IMR-90 (cell line): ENCODE results near the gene ARHGAP15. TPM values are rescaled to one million over a fixed set of nuclear protein-coding genes. Genes with fewer than 3 reads are reported as not detected.

Experiments used
- ATAC-seq: fragments of 200-7000 bp; cut with Tn5 transposase; 2 replicates; pipeline ENCODE4 v1.9.1; 2020; ENCODE audit warnings: low read depth, mild to moderate bottlenecking, moderate library complexity
- BruUV-seq: library from RNA; stranded (reverse); fragments of 400-500 nt; replicated peaks from 2 replicates; lab custom pipeline; 2021; lab: Mats Ljungman, UMichigan
- CTCF ChIA-PET: fragments of 300-600 bp; formaldehyde crosslinking; extraction: SDS; loops from one replicate; lab custom pipeline; 2021; ENCODE audit warnings: antibody characterized with exemption; lab: Yijun Ruan, JAX
- POLR2A ChIA-PET: fragments of 300-600 bp; sonication (Branson Sonifier 250); formaldehyde crosslinking; loops from one replicate; lab custom pipeline; 2022; ENCODE audit warnings: antibody characterized with exemption; ENCODE audit not compliant: unreplicated experiment; lab: Charles Lee
- DNase-seq: peaks from one replicate; pipeline ENCODE4 v3.0.0; 2013
- H2AFZ ChIP-seq: replicated peaks from 2 replicates; pipeline ENCODE3; 2013; ENCODE audit warnings: low read length, mild to moderate bottlenecking; ENCODE audit not compliant: poor library complexity
- H2AK5ac ChIP-seq: 2 replicates; pipeline ENCODE4 v1.6.1; 2013; ENCODE audit warnings: low read depth, low read length, inconsistent platforms
- H2AK9ac ChIP-seq: replicated peaks from 2 replicates; pipeline ENCODE3; 2013; ENCODE audit warnings: mild to moderate bottlenecking, low read depth, low read length, moderate library complexity; ENCODE audit not compliant: poor library complexity
- H2BK120ac ChIP-seq: 2 replicates; pipeline ENCODE4 v1.6.1; 2013; ENCODE audit warnings: low read depth, low read length, inconsistent platforms
- H2BK15ac ChIP-seq: 3 replicates; pipeline ENCODE4 v1.6.1; 2013; ENCODE audit warnings: low read depth, low read length, inconsistent platforms
- H2BK20ac ChIP-seq: 2 replicates; pipeline ENCODE4 v1.6.1; 2013; ENCODE audit warnings: low read depth, mild to moderate bottlenecking, inconsistent platforms, low read length, moderate library complexity
- H2BK5ac ChIP-seq: 2 replicates; pipeline ENCODE4 v1.6.1; 2013; ENCODE audit warnings: mild to moderate bottlenecking, low read depth, low read length, inconsistent platforms; ENCODE audit not compliant: poor library complexity, severe bottlenecking
- H3K14ac ChIP-seq: replicated peaks from 2 replicates; pipeline ENCODE4 v1.6.1; 2013; ENCODE audit warnings: low read depth, low read length, inconsistent platforms
- H3K18ac ChIP-seq: 2 replicates; pipeline ENCODE4 v1.6.1; 2013; ENCODE audit warnings: low read depth, low read length, control low read depth
- H3K23ac ChIP-seq: 2 replicates; pipeline ENCODE4 v1.6.1; 2013; ENCODE audit warnings: low read depth, low read length, inconsistent platforms
- H3K27ac ChIP-seq: 2 replicates; pipeline ENCODE4 v1.5.1; 2013; ENCODE audit warnings: mild to moderate bottlenecking, control low read depth, low read length; ENCODE audit not compliant: insufficient read depth
- H3K27me3 ChIP-seq: 2 replicates; pipeline ENCODE4 v1.6.1; 2013; ENCODE audit warnings: low read length; ENCODE audit not compliant: control insufficient read depth, insufficient read depth
- H3K36me3 ChIP-seq: 2 replicates; pipeline ENCODE4 v1.6.1; 2013; ENCODE audit warnings: low read length, mixed read lengths; ENCODE audit not compliant: control insufficient read depth, insufficient read depth
- H3K4ac ChIP-seq: 2 replicates; pipeline ENCODE4 v1.6.1; 2013; ENCODE audit warnings: low read depth, low read length, inconsistent platforms
- H3K4me1 ChIP-seq: 2 replicates; pipeline ENCODE4 v1.6.1; 2013; ENCODE audit warnings: low read length, mixed read lengths; ENCODE audit not compliant: control insufficient read depth, insufficient read depth
- H3K4me2 ChIP-seq: 2 replicates; pipeline ENCODE4 v1.6.1; 2013; ENCODE audit warnings: low read depth, mild to moderate bottlenecking, control low read depth, low read length, moderate library complexity
- H3K4me3 ChIP-seq: 2 replicates; pipeline ENCODE4 v1.5.1; 2013; ENCODE audit warnings: low read depth, mild to moderate bottlenecking, control low read depth, low read length, moderate library complexity; ENCODE audit not compliant: insufficient read depth
- H3K56ac ChIP-seq: 2 replicates; pipeline ENCODE4 v1.6.1; 2013; ENCODE audit warnings: low read length, inconsistent platforms; ENCODE audit not compliant: insufficient read depth; ENCODE audit errors: extremely low read depth
- H3K79me1 ChIP-seq, 2 experiments: 2 replicates each; pipeline ENCODE4 v1.6.1; 2013; ENCODE audit warnings: low read length in 2 of 2, inconsistent platforms in 1 of 2, low read depth in 1 of 2
- H3K9ac ChIP-seq: 2 replicates; pipeline ENCODE4 v1.6.1; 2013; ENCODE audit warnings: low read depth, low read length, control low read depth
- H3K9me1 ChIP-seq: 2 replicates; pipeline ENCODE4 v1.6.1; 2013; ENCODE audit warnings: low read length, inconsistent platforms; ENCODE audit not compliant: insufficient read depth
- H3K9me3 ChIP-seq: 2 replicates; pipeline ENCODE4 v1.6.1; 2013; ENCODE audit warnings: low read length; ENCODE audit not compliant: control insufficient read depth, insufficient read depth
- H4K20me1 ChIP-seq: 2 replicates; pipeline ENCODE4 v1.6.1; 2013; ENCODE audit warnings: low read length, inconsistent platforms; ENCODE audit not compliant: insufficient read depth
- H4K5ac ChIP-seq: 2 replicates; pipeline ENCODE4 v1.6.1; 2013; ENCODE audit warnings: mild to moderate bottlenecking, low read depth, low read length, control low read depth
- H4K8ac ChIP-seq, 2 experiments: 2 replicates each; pipeline ENCODE4 v1.6.1; 2013; ENCODE audit warnings: low read depth in 2 of 2, low read length in 2 of 2, control low read depth in 1 of 2, inconsistent platforms in 1 of 2
- H4K91ac ChIP-seq: 2 replicates; pipeline ENCODE4 v1.6.1; 2013; ENCODE audit warnings: low read depth, low read length, inconsistent platforms; ENCODE audit not compliant: insufficient read depth
- BHLHE40 ChIP-seq: fragments of 150-350 bp; IDR thresholded peaks from 2 replicates; pipeline ENCODE4 v1.6.1; 2016; ENCODE audit warnings: mild to moderate bottlenecking, low read depth, low read length
- CEBPB ChIP-seq: IDR thresholded peaks from 2 replicates; pipeline ENCODE4 v1.6.1; 2012; ENCODE audit warnings: low read depth, low read length, improper control_type of control experiment
- CHD1 ChIP-seq: IDR thresholded peaks from 2 replicates; pipeline ENCODE4 v1.6.1; 2012; ENCODE audit warnings: low read depth, low read length, improper control_type of control experiment
- FOS ChIP-seq: fragments of 150-350 bp; IDR thresholded peaks from 2 replicates; pipeline ENCODE4 v1.6.1; 2016; ENCODE audit warnings: low read depth, low read length
- MAFK ChIP-seq: IDR thresholded peaks from 2 replicates; pipeline ENCODE4 v1.6.1; 2012; ENCODE audit warnings: low read depth, low read length, improper control_type of control experiment
- MAZ ChIP-seq: IDR thresholded peaks from 2 replicates; pipeline ENCODE4 v1.6.1; 2012; ENCODE audit warnings: low read depth, mild to moderate bottlenecking, low read length, improper control_type of control experiment, moderate library complexity, borderline replicate concordance
- MXI1 ChIP-seq: IDR thresholded peaks from 2 replicates; pipeline ENCODE4 v1.6.1; 2012; ENCODE audit warnings: low read depth, mild to moderate bottlenecking, low read length, moderate library complexity, borderline replicate concordance
- NFE2L2 ChIP-seq: fragments of 150-350 bp; IDR thresholded peaks from 2 replicates; pipeline ENCODE4 v1.6.1; 2016; ENCODE audit warnings: low read depth, mild to moderate bottlenecking, low read length
- POLR2A ChIP-seq: IDR thresholded peaks from 2 replicates; pipeline ENCODE4 v1.6.1; 2012; ENCODE audit warnings: mild to moderate bottlenecking, low read depth, low read length
- RAD21 ChIP-seq: IDR thresholded peaks from 2 replicates; pipeline ENCODE4 v1.6.1; 2012; ENCODE audit warnings: low read length, improper control_type of control experiment
- RCOR1 ChIP-seq: IDR thresholded peaks from 2 replicates; pipeline ENCODE4 v1.6.1; 2012; ENCODE audit warnings: mild to moderate bottlenecking, low read length, improper control_type of control experiment; ENCODE audit not compliant: insufficient replicate concordance
- RFX5 ChIP-seq: IDR thresholded peaks from 2 replicates; pipeline ENCODE4 v1.8.0; 2012; ENCODE audit warnings: low read depth, mild to moderate bottlenecking, low read length, moderate library complexity
- SMC3 ChIP-seq: fragments of 150-350 bp; IDR thresholded peaks from 2 replicates; pipeline ENCODE4 v1.6.1; 2016; ENCODE audit warnings: low read depth, mild to moderate bottlenecking, antibody characterized with exemption, low read length, moderate library complexity
- WGBS, 2 experiments: methylation state at CpG; one replicate each; pipeline versions ENCODE4 v1.1.5 to v1.1.7; 2013; ENCODE audit warnings: missing lambda C conversion rate in 2 of 2; ENCODE audit not compliant: insufficient read length in 1 of 2; ENCODE audit errors: extremely low coverage in 2 of 2; 5-methylcytosine and 5-hydroxymethylcytosine counted together
- dilution Hi-C: fragments of 300-500 bp; cut with HindIII; formaldehyde crosslinking; loops from one replicate; pipeline ENCODE4 v1.14.3; 2018; ENCODE audit warnings: low sequenced_read_pairs; ENCODE audit not compliant: unreplicated experiment
- in situ Hi-C: fragments of 300-500 bp; cut with MboI; formaldehyde crosslinking; loops from 3 replicates; pipeline ENCODE4 v1.14.3; 2019; ENCODE audit warnings: low sequenced_read_pairs, inconsistent platforms, mixed read lengths
- intact Hi-C: fragments of 100-400 bp; cut with micrococcal nuclease; formaldehyde crosslinking; loops from 2 replicates; pipeline ENCODE4 v1.10.0; 2022
- polyA plus RNA-seq, 3 experiments: library from polyadenylated mRNA; depleted of rRNA; stranded (reverse); fragments of >200 nt; gene quantifications; 2 replicates each; pipeline ENCODE4 v1.2.3, GENCODE V29; 2012; ENCODE audit warnings: low replicate concordance in 1 of 3
- total RNA-seq: library from RNA; depleted of rRNA; stranded (reverse); fragments of >200 nt; gene quantifications from 2 replicates; pipeline ENCODE4 v1.2.3, GENCODE V29; 2012
- TF ChIP-seq, protein P1 (sequence below): fragments of 150-350 bp; IDR thresholded peaks from 2 replicates; pipeline ENCODE4 v1.6.1; 2017; ENCODE audit warnings: mild to moderate bottlenecking, antibody characterized with exemption, low read length, low read depth
- TF ChIP-seq, protein P2 (sequence below): conservative IDR thresholded peaks from 2 replicates; pipeline ENCODE4 v1.5.1; 2012; ENCODE audit warnings: mild to moderate bottlenecking, low read depth, low read length, improper control_type of control experiment
- TF ChIP-seq, protein P3 (sequence below): fragments of 150-350 bp; IDR thresholded peaks from 2 replicates; pipeline ENCODE4 v1.6.1; 2016; ENCODE audit warnings: low read depth, mild to moderate bottlenecking, low read length, moderate library complexity, borderline replicate concordance

The ARHGAP15 gene
- total and polyA plus RNA-seq, 2 of the 4 experiments (the other 2 are of a cell fraction), result not detected

DNA sequence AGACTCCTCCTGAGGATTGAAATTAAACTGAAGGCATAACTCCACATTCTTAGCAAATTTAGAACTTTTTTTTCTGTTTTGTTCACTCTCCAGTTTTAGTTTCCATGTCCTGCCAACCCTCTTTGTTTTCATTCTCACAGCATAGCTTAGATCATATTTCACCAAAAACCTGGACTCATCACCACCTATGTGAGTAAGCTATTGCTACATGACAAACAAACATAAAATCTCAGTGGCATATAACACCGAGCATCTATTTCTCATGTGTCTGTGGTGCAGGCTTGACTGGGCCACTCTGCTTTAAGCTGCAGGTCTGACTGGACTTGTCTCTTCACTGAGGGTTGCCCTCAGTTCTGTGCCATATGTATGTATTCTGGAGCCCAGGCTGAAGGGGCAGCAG lies 385.2 kb downstream of the ARHGAP15 start:
- intact Hi-C loops (loop anchor here (5.0 kb wide), 3 partner anchors 288 to 818 kb away; a partner anchor contains a TSS), dilution Hi-C loops (no loop called here), in situ Hi-C loops (loop anchor here (25.0 kb wide), 1 partner anchor 998 kb away; the partner anchor contains the start of gene ZEB2)
- H3K9me1 ChIP-seq, result no peaks in the 10 kb centered on the region
- H3K14ac ChIP-seq, result no peak overlapping the region
- no peak overlapping the region for H2BK5ac ChIP-seq
- H3K4me1 ChIP-seq, result no peaks in the 10 kb centered on the region; the same call in 1 of the 2 replicates
- TF ChIP-seq CEBPB (no peak; the same call in 1 of the 2 replicates), RAD21 (no peak), NFE2L2 (no peak), CHD1 (no peak), BHLHE40 (no peak), MAZ (no peak), FOS (no peak), SMC3 (no peak), POLR2A (no peak), MXI1 (no peak), RFX5 (no peak), MAFK (no peak), RCOR1 (no peak)
- TF ChIP-seq, protein P1, sequence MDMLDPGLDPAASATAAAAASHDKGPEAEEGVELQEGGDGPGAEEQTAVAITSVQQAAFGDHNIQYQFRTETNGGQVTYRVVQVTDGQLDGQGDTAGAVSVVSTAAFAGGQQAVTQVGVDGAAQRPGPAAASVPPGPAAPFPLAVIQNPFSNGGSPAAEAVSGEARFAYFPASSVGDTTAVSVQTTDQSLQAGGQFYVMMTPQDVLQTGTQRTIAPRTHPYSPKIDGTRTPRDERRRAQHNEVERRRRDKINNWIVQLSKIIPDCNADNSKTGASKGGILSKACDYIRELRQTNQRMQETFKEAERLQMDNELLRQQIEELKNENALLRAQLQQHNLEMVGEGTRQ, result no peak
- TF ChIP-seq, protein P2, sequence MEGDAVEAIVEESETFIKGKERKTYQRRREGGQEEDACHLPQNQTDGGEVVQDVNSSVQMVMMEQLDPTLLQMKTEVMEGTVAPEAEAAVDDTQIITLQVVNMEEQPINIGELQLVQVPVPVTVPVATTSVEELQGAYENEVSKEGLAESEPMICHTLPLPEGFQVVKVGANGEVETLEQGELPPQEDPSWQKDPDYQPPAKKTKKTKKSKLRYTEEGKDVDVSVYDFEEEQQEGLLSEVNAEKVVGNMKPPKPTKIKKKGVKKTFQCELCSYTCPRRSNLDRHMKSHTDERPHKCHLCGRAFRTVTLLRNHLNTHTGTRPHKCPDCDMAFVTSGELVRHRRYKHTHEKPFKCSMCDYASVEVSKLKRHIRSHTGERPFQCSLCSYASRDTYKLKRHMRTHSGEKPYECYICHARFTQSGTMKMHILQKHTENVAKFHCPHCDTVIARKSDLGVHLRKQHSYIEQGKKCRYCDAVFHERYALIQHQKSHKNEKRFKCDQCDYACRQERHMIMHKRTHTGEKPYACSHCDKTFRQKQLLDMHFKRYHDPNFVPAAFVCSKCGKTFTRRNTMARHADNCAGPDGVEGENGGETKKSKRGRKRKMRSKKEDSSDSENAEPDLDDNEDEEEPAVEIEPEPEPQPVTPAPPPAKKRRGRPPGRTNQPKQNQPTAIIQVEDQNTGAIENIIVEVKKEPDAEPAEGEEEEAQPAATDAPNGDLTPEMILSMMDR, result no peak
- TF ChIP-seq, protein P3, sequence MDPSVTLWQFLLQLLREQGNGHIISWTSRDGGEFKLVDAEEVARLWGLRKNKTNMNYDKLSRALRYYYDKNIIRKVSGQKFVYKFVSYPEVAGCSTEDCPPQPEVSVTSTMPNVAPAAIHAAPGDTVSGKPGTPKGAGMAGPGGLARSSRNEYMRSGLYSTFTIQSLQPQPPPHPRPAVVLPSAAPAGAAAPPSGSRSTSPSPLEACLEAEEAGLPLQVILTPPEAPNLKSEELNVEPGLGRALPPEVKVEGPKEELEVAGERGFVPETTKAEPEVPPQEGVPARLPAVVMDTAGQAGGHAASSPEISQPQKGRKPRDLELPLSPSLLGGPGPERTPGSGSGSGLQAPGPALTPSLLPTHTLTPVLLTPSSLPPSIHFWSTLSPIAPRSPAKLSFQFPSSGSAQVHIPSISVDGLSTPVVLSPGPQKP, result no peak
- no peak overlapping the region for H4K8ac ChIP-seq
- H4K5ac ChIP-seq, result no peak overlapping the region
- ATAC-seq, result no peak
- no peak overlapping the region for H3K4me3 ChIP-seq
- POLR2A ChIA-PET, result no interaction called here
- H4K91ac ChIP-seq, result no peak overlapping the region
- H3K9me3 ChIP-seq, result no peaks in the 10 kb centered on the region
- no peak overlapping the region for H3K4ac ChIP-seq
- H3K56ac ChIP-seq, result no peak overlapping the region
- H3K23ac ChIP-seq, result no peak overlapping the region
- no peak overlapping the region for H2AFZ ChIP-seq
- no TSS peak for BruUV-seq
- no peaks in the 10 kb centered on the region for H4K20me1 ChIP-seq
- no peaks in the 10 kb centered on the region for H3K79me1 ChIP-seq
- CTCF ChIA-PET, result interaction anchor here (2.0 kb wide), 1 partner anchor 11 kb away, joined by 11 read pairs; no protein-coding TSS in a partner anchor
- H3K27ac ChIP-seq, result no peak overlapping the region
- H2AK5ac ChIP-seq, result no peak overlapping the region
- no peaks in the 10 kb centered on the region for H3K27me3 ChIP-seq
- no peak overlapping the region for H2BK120ac ChIP-seq
- DNase-seq, result peak; percentile 3
- 100% methylated on average over 1 of the region's 1 CpG; no CpG with 5 or more reads in 1 of the 2 experiments for WGBS, 2 experiments
- H3K18ac ChIP-seq, result no peak overlapping the region
- no peak overlapping the region for H2AK9ac ChIP-seq
- no peaks in the 10 kb centered on the region for H3K36me3 ChIP-seq
- no peak overlapping the region for H2BK15ac ChIP-seq
- no peak overlapping the region for H3K4me2 ChIP-seq
- no peak overlapping the region for H2BK20ac ChIP-seq
- no peak overlapping the region for H3K9ac ChIP-seq
